ENCODE data around the gene MAN1B1.

DNA sequence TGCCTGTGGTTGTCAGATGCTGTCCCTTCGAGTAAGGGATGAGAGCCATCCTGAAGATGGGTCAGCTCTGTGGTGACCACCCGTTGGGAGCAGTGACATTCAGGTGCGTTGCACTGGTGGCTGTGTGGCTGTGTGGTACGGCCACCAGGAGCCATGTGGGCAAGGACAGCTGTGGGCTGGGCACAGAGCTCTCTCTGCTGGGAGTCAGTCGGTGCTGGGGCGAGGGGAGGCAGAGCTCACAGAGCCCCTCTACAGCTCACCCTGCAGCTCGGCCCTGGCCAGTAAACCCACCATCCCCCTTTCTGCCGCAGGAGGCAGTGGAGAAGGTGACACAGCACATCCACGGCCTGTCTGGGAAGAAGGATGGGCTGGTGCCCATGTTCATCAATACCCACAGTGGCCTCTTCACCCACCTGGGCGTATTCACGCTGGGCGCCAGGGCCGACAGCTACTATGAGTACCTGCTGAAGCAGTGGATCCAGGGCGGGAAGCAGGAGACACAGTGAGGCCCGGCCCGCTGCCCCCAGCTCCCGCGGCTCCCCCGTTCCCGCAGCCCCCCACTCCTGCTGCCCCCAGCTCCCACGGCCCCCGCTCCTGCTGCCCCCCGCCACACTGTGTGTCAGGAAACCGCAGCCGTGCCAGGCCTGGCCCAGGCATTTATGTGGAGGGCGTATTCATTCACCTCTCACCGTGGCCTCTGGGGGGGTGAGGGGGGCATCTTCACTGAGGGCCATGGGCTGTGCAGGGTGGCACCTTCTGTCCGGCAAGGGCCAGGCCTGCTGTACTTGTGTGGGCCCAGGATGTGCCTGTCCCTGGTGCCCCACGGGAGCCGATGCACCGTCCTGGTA is 19.3 kb downstream of the MAN1B1 start:
- TF ChIP-seq, protein P1, sequence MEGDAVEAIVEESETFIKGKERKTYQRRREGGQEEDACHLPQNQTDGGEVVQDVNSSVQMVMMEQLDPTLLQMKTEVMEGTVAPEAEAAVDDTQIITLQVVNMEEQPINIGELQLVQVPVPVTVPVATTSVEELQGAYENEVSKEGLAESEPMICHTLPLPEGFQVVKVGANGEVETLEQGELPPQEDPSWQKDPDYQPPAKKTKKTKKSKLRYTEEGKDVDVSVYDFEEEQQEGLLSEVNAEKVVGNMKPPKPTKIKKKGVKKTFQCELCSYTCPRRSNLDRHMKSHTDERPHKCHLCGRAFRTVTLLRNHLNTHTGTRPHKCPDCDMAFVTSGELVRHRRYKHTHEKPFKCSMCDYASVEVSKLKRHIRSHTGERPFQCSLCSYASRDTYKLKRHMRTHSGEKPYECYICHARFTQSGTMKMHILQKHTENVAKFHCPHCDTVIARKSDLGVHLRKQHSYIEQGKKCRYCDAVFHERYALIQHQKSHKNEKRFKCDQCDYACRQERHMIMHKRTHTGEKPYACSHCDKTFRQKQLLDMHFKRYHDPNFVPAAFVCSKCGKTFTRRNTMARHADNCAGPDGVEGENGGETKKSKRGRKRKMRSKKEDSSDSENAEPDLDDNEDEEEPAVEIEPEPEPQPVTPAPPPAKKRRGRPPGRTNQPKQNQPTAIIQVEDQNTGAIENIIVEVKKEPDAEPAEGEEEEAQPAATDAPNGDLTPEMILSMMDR (conservative IDR thresholded peaks at IDR 0.05 in 1 of 2, IDR thresholded peaks at IDR 0.05 in 1 of 2; ENCODE audit: low read depth in 1 of 2, low read length in 2 of 2) = no peak
- TF ChIP-seq EZH2 (IDR thresholded peaks at IDR 0.05; ENCODE audit: low read length, missing control alignments) = no peak

All from fibroblast of lung (primary cell).